ENCODE results near the gene RDX. TPM values are rescaled to one million over a fixed set of nuclear protein-coding genes. Genes with fewer than 3 reads are reported as not detected.
A peak's percentile ranks its signal among the peaks of the same experiment; 100 is the strongest.

The RDX gene
- total and polyA plus RNA-seq, 2 donors from 2014 or later: 28.0 to 97.3 TPM

DNA sequence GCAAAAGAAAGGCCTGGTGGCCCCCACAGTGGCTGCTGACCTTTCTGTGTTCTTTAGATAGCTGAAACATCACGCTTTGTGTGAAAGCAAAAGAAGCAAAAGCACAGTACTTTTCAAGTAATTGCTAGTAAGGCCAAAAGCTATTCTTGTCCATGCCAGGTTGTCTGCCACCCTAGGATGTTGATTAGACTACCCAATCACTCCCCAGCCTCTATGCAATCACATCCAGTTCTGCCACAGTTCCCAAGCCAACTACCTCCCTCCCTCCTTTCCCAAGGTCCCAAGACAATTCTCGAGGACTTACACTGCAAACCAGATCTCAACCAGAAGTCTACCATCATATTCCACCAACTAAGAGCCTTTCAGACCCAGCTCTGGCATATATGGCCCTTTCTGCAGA, 46.2 kb downstream of the RDX start:
- Histone ChIP-seq H3K9me3 (ENCODE audit: control insufficient read depth in 2 of 3, insufficient read depth in 1 of 3, low read length in 3 of 3) (no peaks in the 10 kb centered on the region), H3K27ac (ENCODE audit: low read depth in 2 of 2, low read length in 2 of 2) (no peak overlapping the region), H3K36me3 (ENCODE audit: control insufficient read depth in 2 of 3, insufficient read depth in 3 of 3, low read length in 3 of 3) (peaks cover 0 to 12% (median 9%) of the 10 kb centered on the region in 3 donors), H3K27me3 (ENCODE audit: control insufficient read depth, insufficient read depth, low read length) (no peaks in the 10 kb centered on the region), H3K4me3 (ENCODE audit: low read length in 3 of 3) (no peak overlapping the region), H3K9ac (ENCODE audit: low read length in 3 of 3) (no peak overlapping the region), H3K4me1 (ENCODE audit: control insufficient read depth in 2 of 3, insufficient read depth in 2 of 3, low read depth in 1 of 3, low read length in 3 of 3) (peaks cover 0 to 5% (median 3%) of the 10 kb centered on the region in 3 donors)
- DNase-seq (no peak), FAIRE-seq (no peak)
- TF ChIP-seq, protein P1, sequence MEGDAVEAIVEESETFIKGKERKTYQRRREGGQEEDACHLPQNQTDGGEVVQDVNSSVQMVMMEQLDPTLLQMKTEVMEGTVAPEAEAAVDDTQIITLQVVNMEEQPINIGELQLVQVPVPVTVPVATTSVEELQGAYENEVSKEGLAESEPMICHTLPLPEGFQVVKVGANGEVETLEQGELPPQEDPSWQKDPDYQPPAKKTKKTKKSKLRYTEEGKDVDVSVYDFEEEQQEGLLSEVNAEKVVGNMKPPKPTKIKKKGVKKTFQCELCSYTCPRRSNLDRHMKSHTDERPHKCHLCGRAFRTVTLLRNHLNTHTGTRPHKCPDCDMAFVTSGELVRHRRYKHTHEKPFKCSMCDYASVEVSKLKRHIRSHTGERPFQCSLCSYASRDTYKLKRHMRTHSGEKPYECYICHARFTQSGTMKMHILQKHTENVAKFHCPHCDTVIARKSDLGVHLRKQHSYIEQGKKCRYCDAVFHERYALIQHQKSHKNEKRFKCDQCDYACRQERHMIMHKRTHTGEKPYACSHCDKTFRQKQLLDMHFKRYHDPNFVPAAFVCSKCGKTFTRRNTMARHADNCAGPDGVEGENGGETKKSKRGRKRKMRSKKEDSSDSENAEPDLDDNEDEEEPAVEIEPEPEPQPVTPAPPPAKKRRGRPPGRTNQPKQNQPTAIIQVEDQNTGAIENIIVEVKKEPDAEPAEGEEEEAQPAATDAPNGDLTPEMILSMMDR (IDR thresholded peaks at IDR 0.05; ENCODE audit: borderline replicate concordance, extremely low read depth, insufficient read depth): no peak
- intact Hi-C loops (cut with DNase I): no loop called here

DNA sequence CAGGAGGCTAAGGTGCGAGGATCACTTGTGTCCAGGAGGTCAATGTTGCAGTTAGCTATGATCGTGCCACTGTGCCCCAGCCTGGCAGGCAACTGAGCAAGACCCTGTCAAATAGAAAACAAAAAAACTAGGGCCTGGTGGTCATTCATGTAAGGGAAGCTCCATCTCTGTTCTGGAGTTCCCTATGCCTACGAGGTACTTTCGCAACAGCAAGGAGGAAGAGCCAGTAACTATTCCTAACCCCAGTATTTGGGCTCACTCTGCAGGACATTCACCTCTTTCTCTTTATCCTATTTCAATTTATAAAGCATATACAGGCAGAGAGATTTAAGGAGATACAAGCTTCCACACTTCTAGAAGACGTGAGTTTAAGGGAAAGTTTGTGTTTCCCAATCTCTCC, 46.6 kb downstream of the RDX start:
- peaks cover 0 to 12% (median 9%) of the 10 kb centered on the region in 3 donors for H3K36me3 ChIP-seq (ENCODE audit: control insufficient read depth in 2 of 3, insufficient read depth in 3 of 3, low read length in 3 of 3)
- DNase-seq: no peak
- no peaks in the 10 kb centered on the region for H3K27me3 ChIP-seq (ENCODE audit: control insufficient read depth, insufficient read depth, low read length)
- intact Hi-C loops (cut with DNase I): no loop called here
- FAIRE-seq: no peak
- peaks cover 0 to 5% (median 3%) of the 10 kb centered on the region in 3 donors for H3K4me1 ChIP-seq (ENCODE audit: control insufficient read depth in 2 of 3, insufficient read depth in 2 of 3, low read depth in 1 of 3, low read length in 3 of 3)
- H3K4me3 ChIP-seq (ENCODE audit: low read length in 3 of 3): no peak overlapping the region
- H3K27ac ChIP-seq (ENCODE audit: low read depth in 2 of 2, low read length in 2 of 2): no peak overlapping the region
- TF ChIP-seq, protein P1 (IDR thresholded peaks at IDR 0.05; ENCODE audit: borderline replicate concordance, extremely low read depth, insufficient read depth): no peak
- H3K9me3 ChIP-seq (ENCODE audit: control insufficient read depth in 2 of 3, insufficient read depth in 1 of 3, low read length in 3 of 3): no peaks in the 10 kb centered on the region
- H3K9ac ChIP-seq (ENCODE audit: low read length in 3 of 3): no peak overlapping the region

DNA sequence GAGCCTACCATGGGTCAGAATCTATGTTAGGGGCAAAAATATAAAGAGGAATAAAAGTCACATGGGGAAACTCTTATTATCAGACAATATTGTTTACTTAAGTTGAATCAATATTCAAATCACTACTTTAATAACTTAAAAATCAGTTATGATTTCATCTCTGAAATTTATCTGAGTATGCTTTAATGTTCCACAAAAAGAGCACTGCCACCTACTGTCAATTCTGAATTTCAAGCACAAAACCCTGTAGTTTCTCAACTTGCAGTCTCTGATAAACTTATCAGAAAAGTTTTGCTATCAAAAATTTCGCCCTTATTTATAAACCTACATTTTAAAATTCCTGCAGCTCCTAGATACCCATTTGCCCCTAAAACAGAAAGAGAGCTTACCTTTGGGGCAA, 47.3 kb downstream of the RDX start:
- Histone ChIP-seq H3K4me3 (ENCODE audit: low read length in 3 of 3) (no peak overlapping the region), H3K9me3 (ENCODE audit: control insufficient read depth in 2 of 3, insufficient read depth in 1 of 3, low read length in 3 of 3) (no peaks in the 10 kb centered on the region), H3K9ac (ENCODE audit: low read length in 3 of 3) (no peak overlapping the region), H3K27me3 (ENCODE audit: control insufficient read depth, insufficient read depth, low read length) (no peaks in the 10 kb centered on the region), H3K27ac (ENCODE audit: low read depth in 2 of 2, low read length in 2 of 2) (no peak overlapping the region), H3K4me1 (ENCODE audit: control insufficient read depth in 2 of 3, insufficient read depth in 2 of 3, low read depth in 1 of 3, low read length in 3 of 3) (peaks cover 0 to 5% (median 3%) of the 10 kb centered on the region in 3 donors), H3K36me3 (ENCODE audit: control insufficient read depth in 2 of 3, insufficient read depth in 3 of 3, low read length in 3 of 3) (peaks cover 0 to 10% (median 9%) of the 10 kb centered on the region in 3 donors)
- DNase-seq (peak in 1 of 5 donors; percentile 14), FAIRE-seq (peak; percentile 35)
- intact Hi-C loops (cut with DNase I): no loop called here
- TF ChIP-seq, protein P1 (IDR thresholded peaks at IDR 0.05; ENCODE audit: borderline replicate concordance, extremely low read depth, insufficient read depth): peak; percentile 30

DNA sequence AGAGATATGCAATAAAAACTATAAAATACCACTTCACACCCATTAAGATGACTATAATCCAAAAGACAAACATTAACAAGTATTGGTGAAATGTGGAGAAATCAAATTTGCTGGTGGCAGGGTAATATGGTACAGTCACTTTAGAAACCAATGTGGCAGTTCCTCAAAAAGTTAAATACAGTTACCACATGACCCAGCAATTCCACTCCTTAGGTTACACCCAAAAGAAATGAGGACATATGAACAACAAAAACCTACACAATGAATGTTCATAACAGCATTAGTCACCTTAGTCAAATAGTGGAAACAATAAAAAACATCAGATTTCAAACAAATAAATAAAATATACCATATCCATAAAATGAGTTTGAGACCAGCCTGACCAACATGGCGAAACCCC, 52.6 kb downstream of the RDX start:
- H3K9ac ChIP-seq (ENCODE audit: low read length in 3 of 3): no peak overlapping the region
- H3K4me3 ChIP-seq (ENCODE audit: low read length in 3 of 3): no peak overlapping the region
- TF ChIP-seq, protein P1 (IDR thresholded peaks at IDR 0.05; ENCODE audit: borderline replicate concordance, extremely low read depth, insufficient read depth): no peak
- peaks cover 3 to 10% (median 4%) of the 10 kb centered on the region in 3 donors for H3K36me3 ChIP-seq (ENCODE audit: control insufficient read depth in 2 of 3, insufficient read depth in 3 of 3, low read length in 3 of 3)
- DNase-seq (no peak), FAIRE-seq (no peak)
- H3K9me3 ChIP-seq (ENCODE audit: control insufficient read depth in 2 of 3, insufficient read depth in 1 of 3, low read length in 3 of 3): no peaks in the 10 kb centered on the region
- H3K4me1 ChIP-seq (ENCODE audit: control insufficient read depth in 2 of 3, insufficient read depth in 2 of 3, low read depth in 1 of 3, low read length in 3 of 3): no peaks in the 10 kb centered on the region
- no peaks in the 10 kb centered on the region for H3K27me3 ChIP-seq (ENCODE audit: control insufficient read depth, insufficient read depth, low read length)
- intact Hi-C loops (cut with DNase I): no loop called here
- no peak overlapping the region for H3K27ac ChIP-seq (ENCODE audit: low read depth in 2 of 2, low read length in 2 of 2)

Measured in kidney (tissue), 14 donors.